Stimulated activated naive CD8-positive, alpha-beta T cell treated with anti-CD3 and anti-CD28 coated beads, Interleukin-15, Interleukin-2, amounts not matched to agents 100 U/mL and 50 U/mL, for 24 hours (primary cell): ENCODE results near the gene MAST4.
A peak's percentile ranks its signal among the peaks of the same experiment; 100 is the strongest.

Experiments
- ATAC-seq: fragments of 150-1000 bp; cut with Tn5 transposase; one replicate; pipeline ENCODE4 v1.10.0; 2021
- DNase-seq: peaks from one replicate; pipeline ENCODE4 v3.0.0; 2021

MAST4 gene

DNA sequence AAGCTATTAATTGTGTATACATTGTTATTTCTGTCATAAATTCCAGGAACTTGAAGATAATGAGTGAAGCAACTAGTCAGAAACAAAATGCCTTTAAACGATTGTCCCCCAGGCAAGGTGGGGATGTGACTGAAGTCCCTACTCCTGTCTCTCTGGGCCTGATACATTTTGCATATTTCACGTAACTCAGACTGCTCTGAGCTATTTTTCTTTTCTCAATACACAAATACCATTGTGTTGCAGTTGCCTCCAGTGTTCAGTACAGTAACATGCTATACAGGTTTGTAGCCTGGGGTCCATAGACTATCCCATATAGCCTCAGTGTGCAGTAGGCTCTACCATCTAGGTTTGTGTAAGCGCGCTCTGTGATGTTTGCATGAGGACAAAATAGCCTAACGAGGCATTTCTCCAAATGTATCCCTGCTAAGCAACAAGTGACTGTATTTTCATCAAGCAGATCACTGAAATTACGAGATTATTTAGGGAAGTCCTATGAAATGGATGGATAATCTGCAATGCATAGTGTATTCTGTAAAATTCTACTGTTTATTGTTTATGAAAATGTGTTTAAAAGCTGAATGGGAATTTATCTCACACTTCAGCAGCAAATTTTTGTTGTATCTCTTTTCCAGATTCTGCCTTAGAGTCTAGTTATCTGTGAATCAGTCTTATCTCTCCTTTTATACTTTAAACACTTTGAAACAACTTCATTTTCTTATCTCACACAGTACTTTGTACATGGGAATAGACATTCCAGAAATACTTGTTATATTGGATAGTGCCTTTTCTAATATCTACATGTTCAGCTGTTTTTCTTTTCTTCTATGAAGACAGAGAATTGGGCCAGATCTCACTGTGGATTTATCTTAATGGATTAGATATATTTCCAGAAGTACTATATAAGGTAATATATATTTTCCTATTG, 449.9 kb downstream of the MAST4 start:
- ATAC-seq (no peak), DNase-seq (no peak)

DNA sequence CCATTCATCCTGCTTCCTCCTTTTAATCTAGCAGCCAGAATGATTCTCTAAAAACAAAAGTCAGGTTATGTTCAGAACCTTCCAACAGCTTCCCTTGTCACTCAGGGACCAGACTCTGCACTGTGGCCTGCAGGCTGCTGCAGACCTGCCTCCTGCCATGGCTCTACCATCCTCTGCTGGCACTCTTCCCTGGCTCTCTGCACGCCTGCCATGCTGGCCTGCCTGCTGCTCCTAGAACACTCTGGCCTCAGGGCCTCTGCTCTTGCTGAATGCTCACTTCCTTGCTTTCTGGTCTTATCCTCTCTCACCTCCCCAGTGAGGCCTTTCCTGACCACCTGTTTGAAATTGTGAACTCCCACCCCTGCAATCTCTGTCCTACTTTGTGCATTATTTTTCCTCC, 451.0 kb downstream of the MAST4 start:
- ATAC-seq: no peak
- DNase-seq: no peak

DNA sequence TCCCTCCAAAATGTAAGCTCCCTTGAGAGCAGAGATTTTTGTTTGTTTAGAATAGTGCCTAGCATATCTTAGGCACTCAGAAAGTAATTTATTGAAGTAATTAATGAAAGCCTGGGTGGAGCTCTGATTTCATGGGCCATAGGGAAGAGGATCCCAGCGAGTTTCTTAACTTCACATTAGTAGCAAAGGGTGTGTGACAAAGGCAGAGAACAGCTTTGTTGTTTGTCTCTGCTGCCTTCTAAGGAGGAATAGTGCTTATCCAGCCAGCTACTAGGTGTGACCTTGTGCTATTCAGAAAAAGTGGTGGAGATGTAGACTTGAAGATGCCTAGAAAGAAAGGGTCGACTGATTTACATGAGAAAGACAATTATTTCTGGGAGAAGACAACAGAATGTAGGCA, 451.4 kb downstream of the MAST4 start:
- ATAC-seq (no peak), DNase-seq (no peak)

DNA sequence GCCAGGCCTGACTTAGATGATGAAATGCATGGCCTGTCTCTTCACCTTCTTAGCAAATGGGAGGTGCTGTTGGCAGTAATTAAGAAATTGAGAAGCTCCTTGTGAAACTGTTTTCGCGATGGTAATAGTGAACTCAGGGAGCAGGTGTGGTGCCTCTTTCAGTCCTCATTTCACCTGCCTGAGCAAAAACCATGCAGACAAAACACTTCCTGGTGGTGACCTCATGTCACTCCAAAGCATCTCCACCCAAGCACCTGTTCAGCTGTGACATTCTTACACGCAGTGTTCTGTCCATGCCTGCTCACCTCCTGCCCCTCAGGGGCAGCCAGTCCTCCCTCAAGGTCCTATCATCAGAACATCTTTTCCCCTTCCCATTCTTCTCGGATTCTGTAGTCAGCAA, 453.9 kb downstream of the MAST4 start:
- no peak for DNase-seq
- ATAC-seq: no peak

DNA sequence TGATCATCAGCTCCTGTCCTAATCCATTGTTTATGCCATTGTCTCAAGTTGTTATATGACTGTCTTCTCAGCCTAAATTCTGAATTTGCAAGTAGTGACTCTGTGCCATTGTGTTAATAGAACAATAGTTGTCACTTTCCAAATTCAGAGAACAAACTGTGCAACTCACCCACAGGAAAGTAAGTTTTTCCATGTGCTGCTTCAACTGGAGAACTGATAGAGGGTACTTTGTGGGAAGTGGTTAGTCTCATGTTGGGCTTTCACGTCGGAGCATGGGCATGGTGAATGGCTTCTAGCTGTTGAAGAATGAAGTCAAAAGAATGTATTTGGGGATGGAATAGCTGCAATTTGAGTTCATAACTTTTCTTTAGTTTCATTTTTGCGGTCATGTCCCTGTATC, 454.4 kb downstream of the MAST4 start:
- ATAC-seq (peak; percentile 40), DNase-seq (no peak)

DNA sequence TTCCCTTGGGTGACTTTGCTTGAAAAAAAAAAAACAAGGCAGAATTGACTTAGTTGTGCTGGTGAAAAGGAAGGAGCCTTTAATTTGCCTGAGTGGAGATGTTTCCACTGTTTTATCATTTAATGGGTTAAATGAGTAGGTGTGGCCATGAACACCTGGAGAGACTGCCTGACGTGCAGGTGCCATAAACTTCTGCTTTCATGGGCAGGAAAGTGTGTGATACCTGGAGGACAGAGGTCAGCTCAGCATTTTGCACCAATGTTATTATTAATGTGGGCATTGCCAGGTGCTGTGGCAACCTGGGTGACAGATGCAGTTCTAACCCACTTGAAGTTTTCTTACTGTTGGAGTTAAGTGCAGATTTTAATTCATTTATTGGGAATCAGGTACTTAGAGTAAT, 455.0 kb downstream of the MAST4 start:
- DNase-seq (no peak), ATAC-seq (no peak)

DNA sequence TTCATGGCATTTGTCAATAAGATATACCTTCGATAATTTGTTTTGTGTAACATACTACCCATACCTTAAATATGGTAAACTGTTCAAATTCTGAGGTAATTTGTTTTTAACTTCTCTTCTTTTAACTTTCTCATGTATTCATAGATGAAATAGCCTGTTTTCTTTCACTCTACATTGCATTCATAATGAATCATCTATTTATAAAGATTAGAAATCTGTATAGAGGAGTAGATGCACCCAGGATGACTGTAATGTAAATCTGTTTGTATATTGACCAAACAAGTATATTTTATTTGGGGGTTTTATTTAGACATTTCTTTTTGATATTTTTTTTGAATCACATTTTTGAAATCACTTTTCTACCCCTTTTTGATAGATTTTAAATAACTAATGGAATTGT, 455.8 kb downstream of the MAST4 start:
- ATAC-seq: no peak

DNA sequence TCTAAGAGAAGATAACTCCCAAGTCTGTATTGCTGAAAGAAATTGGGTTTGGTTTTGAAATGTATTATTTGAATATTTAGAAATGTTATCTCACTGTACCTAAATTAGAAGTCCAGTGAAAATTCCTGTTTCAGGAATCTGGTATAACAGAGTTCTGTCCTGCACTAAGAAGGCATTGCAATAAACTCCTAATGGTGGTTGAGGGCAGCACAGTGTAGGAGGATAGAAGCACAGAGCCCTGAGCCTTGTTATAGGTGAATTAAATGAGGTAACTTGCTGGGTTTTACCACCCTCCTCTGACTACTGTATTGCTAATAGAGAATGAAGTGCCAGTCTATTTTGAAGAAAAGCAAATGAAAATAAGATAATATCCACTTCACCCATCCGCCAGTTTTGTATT, 457.0 kb downstream of the MAST4 start:
- DNase-seq (no peak), ATAC-seq (no peak)

More for the DNA sequence above, 455.8 kb downstream of the MAST4 start:
- no peak for DNase-seq

DNA sequence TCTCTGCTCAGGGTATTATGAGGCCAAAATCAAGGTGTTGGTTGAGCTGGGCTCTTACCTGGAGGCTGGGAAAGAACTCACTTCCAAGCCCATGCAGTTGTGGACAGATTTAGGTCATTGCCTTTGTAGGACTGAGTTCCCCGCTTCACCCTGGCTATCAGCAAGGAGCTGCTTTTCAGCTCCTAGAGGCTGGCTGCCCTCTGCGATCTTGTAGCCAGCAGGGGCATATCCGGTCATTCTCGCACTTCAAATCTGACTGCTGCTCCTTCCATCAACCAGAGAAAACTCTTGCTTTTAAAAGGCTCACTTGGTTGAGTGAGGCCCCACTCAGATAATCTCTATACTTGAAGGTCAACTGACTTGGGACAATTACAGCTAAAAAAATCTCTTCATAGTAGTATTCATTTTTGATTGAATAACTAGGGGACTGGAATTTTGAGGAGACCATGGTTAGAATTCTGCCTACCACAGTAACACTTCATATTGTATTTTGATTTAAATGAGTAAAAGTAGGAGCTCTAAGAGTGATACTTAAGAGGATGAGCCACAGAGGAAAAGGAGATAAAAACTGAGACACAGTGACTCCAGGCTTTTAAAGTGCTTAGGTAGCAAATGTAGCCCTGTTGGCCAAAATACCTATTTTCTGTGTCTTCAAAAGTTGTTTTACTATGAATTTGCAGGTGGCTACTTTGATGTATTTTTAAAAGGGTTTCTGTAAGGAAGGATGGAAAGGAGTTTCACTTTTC, 463.0 kb downstream of the MAST4 start:
- no peak for ATAC-seq

DNA sequence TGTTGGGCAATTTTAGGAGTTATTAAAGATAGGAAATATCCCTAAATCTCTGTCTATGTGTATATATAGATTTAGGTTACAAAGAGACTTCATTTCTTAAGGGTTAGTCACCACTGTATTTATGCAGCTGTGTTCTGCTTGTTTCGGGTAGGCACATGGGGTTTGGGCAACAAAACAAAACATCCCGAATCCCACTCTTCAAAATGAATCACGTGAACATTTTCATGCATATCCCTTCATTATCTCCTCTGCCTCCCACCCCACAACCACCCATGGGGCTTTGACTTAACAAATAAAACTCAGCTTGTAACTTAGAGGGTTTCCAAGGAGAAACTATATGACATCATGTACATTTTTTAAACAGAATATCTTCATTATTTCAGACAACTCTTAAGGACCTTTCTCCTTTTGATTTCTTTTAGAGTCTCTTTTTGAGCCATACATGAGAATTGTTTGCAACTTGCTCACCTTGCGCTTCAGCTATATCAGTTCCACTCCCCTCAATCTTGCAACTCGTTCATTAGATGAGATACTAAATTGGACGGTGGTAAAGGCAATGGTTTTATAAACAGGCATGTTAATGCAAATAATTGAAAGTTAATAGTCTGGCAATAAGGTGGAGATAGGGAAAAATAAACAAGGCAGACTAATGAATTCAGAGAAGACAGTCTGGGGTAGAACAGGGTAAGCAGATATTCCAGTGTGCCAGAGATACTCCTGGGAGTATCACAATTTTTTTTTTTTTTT, 463.7 kb downstream of the MAST4 start:
- DNase-seq (no peak), ATAC-seq (no peak)

More for the DNA sequence above, 463.0 kb downstream of the MAST4 start:
- DNase-seq: no peak

DNA sequence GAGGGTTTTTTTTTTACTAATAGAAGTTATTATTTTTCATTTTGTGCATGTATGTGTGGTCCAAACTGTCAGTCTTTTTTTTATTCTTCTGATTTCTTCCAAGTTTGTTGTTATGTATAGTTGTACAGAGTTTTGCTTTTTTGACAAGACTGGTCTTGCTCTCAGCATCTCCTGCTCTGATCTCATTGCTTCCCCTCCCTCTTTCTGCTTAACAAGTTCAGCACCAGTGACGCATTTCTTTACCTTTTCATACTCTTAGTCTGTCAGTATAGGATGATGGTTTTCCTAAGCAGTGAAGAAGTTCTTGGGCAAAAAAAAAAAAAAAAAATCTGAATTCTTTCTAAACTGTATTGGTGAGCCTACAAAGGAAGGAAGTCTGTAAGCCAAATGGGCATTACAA, 465.3 kb downstream of the MAST4 start:
- DNase-seq: no peak
- no peak for ATAC-seq

DNA sequence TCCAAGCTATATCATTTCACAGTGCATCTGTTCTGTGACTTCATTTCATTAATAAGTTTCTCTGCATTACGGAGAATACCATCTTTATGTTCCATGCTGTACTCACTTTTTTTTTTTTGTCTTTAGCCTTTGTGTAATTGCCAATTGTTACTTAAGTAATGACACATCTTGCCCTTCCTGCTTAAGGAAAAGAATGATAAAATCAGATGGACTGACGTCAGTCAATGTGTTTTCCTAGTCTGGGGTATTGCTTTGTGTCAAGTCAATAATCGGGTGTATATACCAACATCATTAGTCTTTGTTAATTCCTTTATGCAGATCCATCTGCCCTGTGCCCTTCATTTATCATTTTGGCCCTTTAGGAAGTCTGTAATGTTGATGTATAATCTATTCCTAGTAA, 466.9 kb downstream of the MAST4 start:
- no peak for ATAC-seq

DNA sequence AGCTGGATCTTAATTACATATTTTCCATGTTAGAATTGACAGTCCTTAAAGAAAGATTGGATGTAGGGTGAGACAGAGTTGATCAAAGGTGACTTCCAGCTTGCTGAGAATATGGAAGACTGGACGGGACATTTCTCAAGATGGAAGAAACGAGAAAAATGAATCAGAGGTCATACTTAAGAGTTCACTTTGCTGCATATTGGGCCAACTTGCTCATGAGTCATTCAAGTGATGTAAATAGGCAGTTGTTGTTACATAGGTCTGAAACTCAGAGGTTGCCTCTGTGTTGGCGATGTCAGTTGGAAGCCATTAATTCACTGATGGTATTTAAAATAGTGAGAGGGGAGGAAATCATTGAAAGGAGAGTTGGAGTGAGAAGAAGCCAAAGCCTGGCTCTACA, 467.6 kb downstream of the MAST4 start:
- ATAC-seq: no peak
- no peak for DNase-seq

More for the DNA sequence above, 466.9 kb downstream of the MAST4 start:
- DNase-seq: no peak

DNA sequence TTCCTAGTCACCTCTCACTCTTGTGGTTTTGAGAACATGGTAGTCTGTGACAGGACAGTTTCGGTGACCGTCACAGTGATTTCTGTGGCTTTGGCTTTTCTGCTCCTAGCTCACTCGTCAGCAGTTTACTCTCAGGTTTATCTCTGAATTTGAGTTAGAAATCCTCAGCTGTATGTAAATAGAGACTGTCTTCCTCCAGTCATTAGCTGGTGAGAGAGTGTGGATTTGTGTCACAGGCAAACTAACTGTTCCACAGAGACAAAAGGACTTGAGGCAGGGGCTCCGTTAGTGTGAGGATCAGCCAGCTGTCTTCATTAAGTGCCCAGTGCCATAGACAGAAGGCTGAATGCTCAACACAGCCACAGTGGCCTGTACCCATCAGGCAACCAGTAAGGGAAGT, 469.0 kb downstream of the MAST4 start:
- DNase-seq (peak; percentile 19), ATAC-seq (peak; percentile 66)

DNA sequence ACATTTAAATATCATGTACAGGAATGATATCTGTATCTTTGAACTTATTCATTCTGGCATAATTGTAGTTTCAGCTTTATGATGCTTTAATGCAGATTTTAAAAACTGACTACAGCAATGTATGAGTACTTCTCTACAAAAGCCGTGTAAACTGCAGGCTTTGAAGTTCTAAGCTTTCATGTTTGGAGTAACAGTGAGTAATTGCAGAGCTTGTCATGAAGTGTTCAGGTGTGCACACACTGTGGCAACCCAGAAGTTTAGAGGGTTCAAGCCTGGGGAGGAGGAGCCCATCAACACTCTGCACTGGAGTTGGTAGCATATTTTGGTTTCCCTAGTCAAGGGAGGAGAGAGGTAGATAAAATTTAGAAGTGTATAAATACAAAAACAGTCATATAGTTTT, 469.5 kb downstream of the MAST4 start:
- DNase-seq: no peak
- no peak for ATAC-seq

DNA sequence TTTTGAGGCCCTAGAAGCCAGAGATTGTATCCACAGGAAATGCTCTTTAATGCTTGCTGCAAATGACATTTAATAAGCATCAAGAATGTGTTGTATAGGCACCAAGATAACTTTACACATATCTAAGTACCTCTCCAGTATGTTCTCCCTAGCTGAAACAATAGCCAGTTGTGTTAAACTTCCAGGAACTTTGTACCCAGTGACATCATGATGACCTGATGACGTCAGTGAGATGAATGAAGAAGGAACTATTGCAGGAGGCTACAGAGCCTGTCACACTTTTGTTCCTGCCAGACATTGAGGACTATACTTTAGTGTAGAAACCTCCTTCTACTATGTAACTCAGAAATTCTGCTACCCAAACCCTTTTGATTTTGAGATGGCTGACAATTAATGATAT, 470.6 kb downstream of the MAST4 start:
- no peak for DNase-seq
- ATAC-seq: no peak

DNA sequence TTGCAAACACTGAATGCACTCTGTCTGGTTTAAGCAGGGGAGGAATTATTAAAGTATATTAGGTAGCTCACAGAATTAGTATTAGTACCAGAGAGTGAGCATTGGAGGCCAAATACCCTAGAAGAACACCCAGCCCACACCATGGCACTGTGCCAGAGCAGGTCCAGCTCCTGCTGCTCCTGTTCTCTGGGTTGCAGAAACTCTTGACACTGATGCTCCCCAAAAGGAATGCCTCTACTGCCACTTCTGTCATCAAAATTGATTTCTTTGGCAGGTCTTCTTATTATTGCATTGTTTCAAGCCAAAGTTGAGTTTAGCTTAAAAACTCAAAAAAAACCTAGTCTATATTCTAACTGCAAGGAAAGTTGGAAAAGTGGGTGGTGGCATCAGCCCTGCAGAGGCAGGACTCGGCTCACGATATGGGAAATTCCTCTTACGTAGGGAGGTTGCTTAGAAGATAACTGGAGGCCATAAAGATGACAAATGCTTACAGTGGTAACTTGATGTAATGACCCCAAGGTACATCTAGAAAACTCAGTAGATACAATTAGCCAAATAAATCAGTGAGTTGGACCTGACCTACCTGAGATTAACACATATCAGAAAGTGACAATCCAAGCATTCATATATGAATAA, 477.0 kb downstream of the MAST4 start:
- ATAC-seq (no peak), DNase-seq (no peak)

DNA sequence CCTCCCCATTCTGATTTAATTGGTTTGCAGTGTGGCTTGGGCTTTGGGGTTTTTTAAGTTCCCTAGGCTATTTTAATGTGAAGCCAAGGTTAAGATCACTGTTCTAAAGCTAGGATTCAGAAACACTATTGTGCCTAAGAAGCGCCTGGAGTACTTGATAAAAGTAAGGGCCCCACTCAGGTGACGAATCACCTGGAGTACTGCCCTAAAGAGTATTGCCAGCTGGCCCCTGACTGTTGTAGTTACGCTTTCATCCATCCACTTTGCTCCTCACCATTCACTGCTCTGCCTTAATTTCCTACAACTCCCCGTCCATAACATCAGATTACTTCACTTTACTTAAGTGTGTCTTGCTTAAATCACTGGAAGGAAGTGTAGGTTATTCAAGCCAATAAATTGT, 481.1 kb downstream of the MAST4 start:
- ATAC-seq (no peak), DNase-seq (no peak)

DNA sequence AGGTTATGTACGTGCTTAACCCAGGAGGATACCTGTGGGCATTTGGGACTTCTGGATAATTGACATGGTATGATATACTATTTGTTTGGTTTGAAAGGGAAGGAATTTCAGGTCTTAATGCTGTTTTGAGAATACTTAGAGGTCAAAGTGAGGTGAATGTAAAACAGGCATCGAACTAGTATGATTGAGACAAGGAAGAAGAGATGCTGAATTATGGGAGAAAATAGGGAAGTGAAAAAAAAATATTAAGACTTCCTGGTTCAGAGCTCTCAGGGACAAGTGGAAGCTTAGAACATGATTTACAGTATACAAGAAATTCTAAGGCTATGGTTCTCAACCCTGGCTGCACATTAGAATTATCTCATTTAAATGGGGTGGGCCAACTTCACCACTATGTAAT, 485.1 kb downstream of the MAST4 start:
- no peak for ATAC-seq
- DNase-seq: no peak

DNA sequence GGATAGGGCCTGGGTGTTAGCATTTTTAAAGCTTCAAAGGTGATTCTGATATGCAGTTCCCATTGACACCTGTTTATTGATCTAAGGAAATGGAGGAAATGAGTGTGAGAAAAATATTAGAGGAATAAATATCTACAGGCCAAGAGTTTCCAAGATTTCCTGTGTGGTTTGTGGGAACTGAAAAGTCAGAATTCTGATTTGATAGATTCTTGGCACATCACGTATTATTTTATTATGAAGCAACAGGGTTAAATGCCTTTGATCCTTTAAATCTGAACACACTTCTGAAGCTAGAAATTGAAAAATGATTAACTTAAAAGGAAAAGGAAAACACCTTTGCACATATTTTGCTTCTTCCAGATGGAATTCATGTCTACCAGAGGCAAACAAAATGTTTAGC, 486.7 kb downstream of the MAST4 start:
- no peak for DNase-seq
- ATAC-seq: no peak

DNA sequence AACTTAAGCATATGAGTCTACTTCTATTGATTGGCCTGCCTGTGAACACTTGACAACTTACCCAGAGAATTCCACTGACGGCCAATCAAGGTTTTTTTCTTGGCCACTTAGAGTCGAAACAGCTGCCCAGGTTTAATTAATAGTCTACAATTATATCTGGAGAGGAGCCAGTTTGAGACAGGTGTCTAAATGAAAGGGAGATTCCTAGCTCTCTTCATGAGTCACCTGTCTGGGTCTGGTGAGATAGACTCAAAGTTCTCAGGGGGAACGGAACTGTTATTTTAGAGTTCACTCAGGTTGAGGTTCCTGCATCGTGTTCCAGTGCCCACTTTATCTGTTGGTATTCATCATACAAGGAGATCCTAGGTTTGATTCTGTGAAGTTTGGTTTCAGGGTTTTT, 489.4 kb downstream of the MAST4 start:
- ATAC-seq (no peak), DNase-seq (no peak)

DNA sequence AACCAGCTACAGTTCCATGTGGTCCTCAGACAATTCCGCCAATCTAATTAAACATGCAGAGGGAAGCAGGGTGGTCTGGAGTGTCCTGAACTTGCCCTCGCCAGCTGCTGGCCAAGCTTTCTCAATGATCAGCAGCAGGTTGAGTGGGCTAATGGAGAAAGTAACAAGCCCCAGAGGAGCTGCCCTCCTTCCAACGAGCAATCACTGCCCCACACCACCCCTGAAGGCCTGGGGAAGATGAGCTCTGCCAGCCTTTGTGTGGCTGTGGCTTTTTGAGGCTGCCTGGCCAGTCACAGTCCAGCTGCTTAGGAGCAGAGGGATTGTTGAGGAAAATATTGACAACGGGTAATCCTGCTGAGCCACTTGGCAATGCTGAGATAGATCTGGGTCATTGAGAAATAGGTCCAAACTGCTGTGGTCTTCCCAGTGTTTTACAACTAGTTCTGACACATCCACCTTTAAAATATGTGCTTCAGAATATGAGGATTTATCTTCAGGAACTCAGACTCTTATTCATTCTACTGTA, 493.1 kb downstream of the MAST4 start:
- ATAC-seq (no peak), DNase-seq (no peak)
